ENCODE data around the gene OPHN1.
"Not testable (repeated sequence)": the region's sequence is repeated elsewhere in the genome, so short reads cannot be mapped to it uniquely, and the experiment has no call there.

OPHN1 gene

GRCh38 chrX:68358679-68359078 is 74.6 kb downstream of the OPHN1 start:
- no peak for DNase-seq (ENCODE audit: low read depth)

GRCh38 chrX:68355629-68355920 is 77.7 kb downstream of the OPHN1 start:
- DNase-seq (ENCODE audit: low read depth) = no peak

GRCh38 chrX:68354879-68355628 is 78.2 kb downstream of the OPHN1 start:
- peak; percentile 25 for DNase-seq (ENCODE audit: low read depth)

- DNase-seq (ENCODE audit: low read depth) = no peak
These were observed 88.3 kb downstream of the OPHN1 start for GRCh38 chrX:68345025-68345424.

GRCh38 chrX:68343551-68343950 is 89.7 kb downstream of the OPHN1 start:
- no peak for DNase-seq (ENCODE audit: low read depth)

- no peak for DNase-seq (ENCODE audit: low read depth)
These were observed 101.0 kb downstream of the OPHN1 start for GRCh38 chrX:68332201-68332731.

- not testable (repeated sequence) for DNase-seq (ENCODE audit: low read depth)
These were observed 106.5 kb downstream of the OPHN1 start for GRCh38 chrX:68326841-68327240.

- DNase-seq (ENCODE audit: low read depth) = peak; percentile 76
These were observed 125.5 kb downstream of the OPHN1 start for GRCh38 chrX:68307769-68308168.

GRCh38 chrX:68304602-68305001 is 128.7 kb downstream of the OPHN1 start:
- no peak for DNase-seq (ENCODE audit: low read depth)

GRCh38 chrX:68299898-68300297 is 133.4 kb downstream of the OPHN1 start:
- peak; percentile 1 for DNase-seq (ENCODE audit: low read depth)

- peak; percentile 25 for DNase-seq (ENCODE audit: low read depth)
These were observed 140.8 kb downstream of the OPHN1 start for GRCh38 chrX:68292471-68292870.

GRCh38 chrX:68288127-68288526 is 145.2 kb downstream of the OPHN1 start:
- DNase-seq (ENCODE audit: low read depth) = no peak

- no peak for DNase-seq (ENCODE audit: low read depth)
These were observed 145.9 kb downstream of the OPHN1 start for GRCh38 chrX:68287419-68287818.

- DNase-seq (ENCODE audit: low read depth) = no peak
These were observed 146.3 kb downstream of the OPHN1 start for GRCh38 chrX:68286980-68287379.

- peak; percentile 3 for DNase-seq (ENCODE audit: low read depth)
These were observed 147.2 kb downstream of the OPHN1 start for GRCh38 chrX:68286076-68286475.

- no peak for DNase-seq (ENCODE audit: low read depth)
These were observed 148.9 kb downstream of the OPHN1 start for GRCh38 chrX:68284281-68284904.

- peak; percentile 11 for DNase-seq (ENCODE audit: low read depth)
These were observed 159.4 kb downstream of the OPHN1 start for GRCh38 chrX:68273887-68274286.

- not testable (repeated sequence) for DNase-seq (ENCODE audit: low read depth)
These were observed 168.5 kb downstream of the OPHN1 start for GRCh38 chrX:68264793-68265192.

- DNase-seq (ENCODE audit: low read depth) = peak; percentile 44
These were observed 172.1 kb downstream of the OPHN1 start for GRCh38 chrX:68261060-68261672.

- no peak for DNase-seq (ENCODE audit: low read depth)
These were observed 176.3 kb downstream of the OPHN1 start for GRCh38 chrX:68256990-68257389.

- DNase-seq (ENCODE audit: low read depth) = no peak
These were observed 178.3 kb downstream of the OPHN1 start for GRCh38 chrX:68254738-68255645.

- no peak for DNase-seq (ENCODE audit: low read depth)
These were observed 180.6 kb downstream of the OPHN1 start for GRCh38 chrX:68252664-68253063.
